HG03432 (cell line): ENCODE results near the gene NBEA.

Experiments
- ATAC-seq: cut with Tn5 transposase; IDR thresholded peaks from one replicate; pipeline ENCODE4 v1.9.1; 2021; ENCODE audit warnings: mild to moderate bottlenecking, moderate library complexity; ENCODE audit not compliant: unreplicated experiment

NBEA gene

GRCh38 chr13:35498231-35498630 is 556.2 kb downstream of the NBEA start:
- no peak for ATAC-seq

GRCh38 chr13:35499196-35499662 is 557.2 kb downstream of the NBEA start:
- no peak for ATAC-seq

GRCh38 chr13:35499676-35500075 is 557.6 kb downstream of the NBEA start:
- ATAC-seq: no peak

- ATAC-seq: no peak
These were observed 558.1 kb downstream of the NBEA start for GRCh38 chr13:35500144-35500543.

GRCh38 chr13:35501661-35502235 is 559.7 kb downstream of the NBEA start:
- ATAC-seq: no peak

GRCh38 chr13:35502456-35502855 is 560.4 kb downstream of the NBEA start:
- ATAC-seq: no peak

- ATAC-seq: no peak
These were observed 570.3 kb downstream of the NBEA start for GRCh38 chr13:35512271-35512920.

- ATAC-seq: no peak
These were observed 572.0 kb downstream of the NBEA start for GRCh38 chr13:35514061-35514477.

- ATAC-seq: no peak
These were observed 572.9 kb downstream of the NBEA start for GRCh38 chr13:35514801-35515502.

- ATAC-seq: no peak
These were observed 576.4 kb downstream of the NBEA start for GRCh38 chr13:35518337-35518946.

- no peak for ATAC-seq
These were observed 582.1 kb downstream of the NBEA start for GRCh38 chr13:35524171-35524570.

- ATAC-seq: no peak
These were observed 584.5 kb downstream of the NBEA start for GRCh38 chr13:35526577-35526976.

- no peak for ATAC-seq
These were observed 585.4 kb downstream of the NBEA start for GRCh38 chr13:35527451-35527850.

GRCh38 chr13:35530147-35530546 is 588.1 kb downstream of the NBEA start:
- no peak for ATAC-seq

GRCh38 chr13:35530581-35530980 is 588.5 kb downstream of the NBEA start:
- no peak for ATAC-seq

- no peak for ATAC-seq
These were observed 589.5 kb downstream of the NBEA start for GRCh38 chr13:35531526-35531925.

- ATAC-seq: no peak
These were observed 592.3 kb downstream of the NBEA start for GRCh38 chr13:35534343-35534742.

GRCh38 chr13:35548790-35549189 is 606.7 kb downstream of the NBEA start:
- no peak for ATAC-seq

GRCh38 chr13:35549481-35549880 is 607.4 kb downstream of the NBEA start:
- ATAC-seq: peak; percentile 82

- ATAC-seq: no peak
These were observed 610.2 kb downstream of the NBEA start for GRCh38 chr13:35552172-35552844.

- no peak for ATAC-seq
These were observed 613.0 kb downstream of the NBEA start for GRCh38 chr13:35554972-35555623.
